OCI-LY1 (cell line): ENCODE data around the gene GLIPR2.

Experiments
- H2AFZ ChIP-seq: fragments of 200-600 bp; sonication (generic), shearing (Covaris generic); 2 replicates; pipeline ENCODE4 v1.6.0; 2014; ENCODE audit warnings: antibody characterized with exemption, mild to moderate bottlenecking, low read length
- H3F3A ChIP-seq: fragments of 200-600 bp; sonication (generic), shearing (Covaris generic); 2 replicates; pipeline ENCODE4 v1.6.0; 2014; ENCODE audit warnings: mild to moderate bottlenecking, antibody characterized with exemption, low read length, moderate library complexity; ENCODE audit not compliant: insufficient read depth
- H3K27ac ChIP-seq: fragments of 200-600 bp; sonication (generic); 2 replicates; pipeline ENCODE4 v1.5.1; 2014; ENCODE audit warnings: low read length, mixed run types, mild to moderate bottlenecking, low read depth; ENCODE audit not compliant: poor library complexity, severe bottlenecking
- H3K27me3 ChIP-seq: fragments of 200-600 bp; sonication (generic); 2 replicates; pipeline ENCODE4 v1.6.0; 2014; ENCODE audit warnings: antibody characterized with exemption, mild to moderate bottlenecking, low read length, moderate library complexity; ENCODE audit not compliant: insufficient read depth
- H3K36me3 ChIP-seq: fragments of 200-600 bp; sonication (generic); 2 replicates; pipeline ENCODE4 v1.6.1; 2014; ENCODE audit warnings: mild to moderate bottlenecking, antibody characterized with exemption, low read length, moderate library complexity, mixed read lengths; ENCODE audit not compliant: insufficient read depth
- H3K4me1 ChIP-seq: fragments of 200-600 bp; sonication (generic); 2 replicates; pipeline ENCODE4 v1.5.1; 2014; ENCODE audit warnings: mild to moderate bottlenecking, low read length, moderate library complexity; ENCODE audit not compliant: insufficient read depth, severe bottlenecking
- H3K4me2 ChIP-seq: fragments of 200-600 bp; sonication (generic), shearing (Covaris generic); 2 replicates; pipeline ENCODE4 v1.6.1; 2014; ENCODE audit warnings: low read length
- H3K4me3 ChIP-seq: fragments of 200-600 bp; sonication (generic); 2 replicates; pipeline ENCODE4 v1.5.1; 2014; ENCODE audit warnings: low read length, low read depth, mild to moderate bottlenecking, mixed read lengths; ENCODE audit not compliant: poor library complexity, severe bottlenecking
- H3K79me2 ChIP-seq: fragments of 200-600 bp; shearing (Covaris generic); 2 replicates; pipeline ENCODE4 v1.6.1; 2016; ENCODE audit warnings: mixed run types, low read length, mixed read lengths; ENCODE audit not compliant: insufficient read depth
- H3K9ac ChIP-seq: fragments of 200-600 bp; sonication (generic), shearing (Covaris generic); 2 replicates; pipeline ENCODE4 v1.6.1; 2014; ENCODE audit warnings: mild to moderate bottlenecking, low read length, mixed read lengths
- H3K9me2 ChIP-seq: fragments of 200-600 bp; sonication (generic), shearing (Covaris generic); 2 replicates; pipeline ENCODE4 v1.6.1; 2014; ENCODE audit warnings: low read depth, mild to moderate bottlenecking, low read length, mixed read lengths
- H3K9me3 ChIP-seq: fragments of 200-600 bp; shearing (Covaris generic); 2 replicates; pipeline ENCODE4 v1.6.1; 2014; ENCODE audit warnings: low read length, mixed read lengths
- H4K20me1 ChIP-seq: fragments of 200-600 bp; sonication (generic), shearing (Covaris generic); 2 replicates; pipeline ENCODE4 v1.6.0; 2016; ENCODE audit warnings: mild to moderate bottlenecking, low read length; ENCODE audit not compliant: insufficient read depth
- CTCF ChIP-seq: fragments of 200-600 bp; sonication (generic), shearing (Covaris generic); IDR thresholded peaks from 2 replicates; pipeline ENCODE4 v1.5.1; 2017; ENCODE audit warnings: mild to moderate bottlenecking, antibody characterized with exemption, low read length, moderate library complexity, mixed read lengths
- EZH2 ChIP-seq: fragments of 200-600 bp; sonication (generic), shearing (Covaris generic); IDR thresholded peaks from 2 replicates; pipeline ENCODE4 v1.8.0; 2017; ENCODE audit warnings: borderline replicate concordance, mixed run types, mild to moderate bottlenecking, antibody characterized with exemption, low read length, moderate library complexity, mixed read lengths

GLIPR2 gene

GRCh38 chr9:36147441-36148175 lies 11.1 kb downstream of the GLIPR2 start:
- Histone ChIP-seq H3K27me3 (0 out of 2 replicates have a peak, but pooled peaks cover 6% of the 10 kb centered on the region), H3K9me3 (no peaks in the 10 kb centered on the region), H4K20me1 (no peaks in the 10 kb centered on the region), H3K79me2 (no peaks in the 10 kb centered on the region), H3K27ac (no peak overlapping the region), H2AFZ (no peak overlapping the region), H3K4me1 (peaks cover 17% of the 10 kb centered on the region), H3K4me2 (no peak overlapping the region), H3K9ac (no peak overlapping the region), H3K9me2 (no peaks in the 10 kb centered on the region), H3K4me3 (no peak overlapping the region), H3K36me3 (no peaks in the 10 kb centered on the region), H3F3A (no peaks in the 10 kb centered on the region)
- TF ChIP-seq CTCF (no peak), EZH2 (no peak)

GRCh38 chr9:36148311-36149051 lies 11.9 kb downstream of the GLIPR2 start:
- Histone ChIP-seq H3F3A (no peaks in the 10 kb centered on the region), H2AFZ (no peak overlapping the region), H3K9me3 (no peaks in the 10 kb centered on the region), H3K9me2 (no peaks in the 10 kb centered on the region), H3K36me3 (no peaks in the 10 kb centered on the region), H3K4me1 (peaks cover 25% of the 10 kb centered on the region), H3K4me3 (no peak overlapping the region), H4K20me1 (no peaks in the 10 kb centered on the region), H3K27me3 (0 out of 2 replicates have a peak, but pooled peaks cover 6% of the 10 kb centered on the region), H3K4me2 (no peak overlapping the region), H3K27ac (no peak overlapping the region), H3K9ac (no peak overlapping the region), H3K79me2 (no peaks in the 10 kb centered on the region)
- no peak for TF ChIP-seq CTCF
- TF ChIP-seq EZH2, result no peak

DNA sequence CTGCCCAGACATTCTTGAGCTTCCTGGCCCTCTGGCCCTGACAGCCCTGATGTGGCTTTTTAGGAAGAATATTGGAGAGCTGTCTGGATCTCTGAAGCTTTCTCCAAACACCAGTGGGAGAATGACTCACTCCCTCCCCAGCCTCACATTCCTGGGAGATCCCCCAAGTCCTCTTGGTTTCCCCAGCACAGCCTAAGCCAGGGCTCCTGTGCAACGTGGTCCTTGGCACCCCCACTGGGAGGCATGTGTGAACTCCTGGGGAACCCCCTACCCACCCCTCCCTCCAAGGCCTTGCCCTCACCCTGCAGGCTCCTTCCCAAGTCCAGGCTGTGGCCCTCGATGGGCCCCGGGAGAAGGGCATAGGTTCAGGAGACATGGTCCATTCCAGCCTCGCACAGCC lies 12.7 kb downstream of the GLIPR2 start:
- no peaks in the 10 kb centered on the region for H3K36me3 ChIP-seq
- no peak overlapping the region for H3K4me3 ChIP-seq
- no peaks in the 10 kb centered on the region for H3F3A ChIP-seq
- no peaks in the 10 kb centered on the region for H3K9me2 ChIP-seq
- no peak overlapping the region for H3K4me2 ChIP-seq
- H3K27ac ChIP-seq, result no peak overlapping the region
- no peaks in the 10 kb centered on the region for H4K20me1 ChIP-seq
- no peaks in the 10 kb centered on the region for H3K79me2 ChIP-seq
- no peak overlapping the region for H3K9ac ChIP-seq
- H2AFZ ChIP-seq, result no peak overlapping the region
- no peak for TF ChIP-seq CTCF
- H3K4me1 ChIP-seq, result peaks cover 30% of the 10 kb centered on the region
- 0 out of 2 replicates have a peak, but pooled peaks cover 6% of the 10 kb centered on the region for H3K27me3 ChIP-seq
- no peaks in the 10 kb centered on the region for H3K9me3 ChIP-seq
